ENCODE measurements around the gene PLCZ1. TPM values are rescaled to one million over a fixed set of nuclear protein-coding genes. Genes with fewer than 3 reads are reported as not detected.
A peak's percentile ranks its signal among the peaks of the same experiment; 100 is the strongest.
"Not testable (repeated sequence)": the region's sequence is repeated elsewhere in the genome, so short reads cannot be mapped to it uniquely, and the experiment has no call there.

Gene PLCZ1, protein sequence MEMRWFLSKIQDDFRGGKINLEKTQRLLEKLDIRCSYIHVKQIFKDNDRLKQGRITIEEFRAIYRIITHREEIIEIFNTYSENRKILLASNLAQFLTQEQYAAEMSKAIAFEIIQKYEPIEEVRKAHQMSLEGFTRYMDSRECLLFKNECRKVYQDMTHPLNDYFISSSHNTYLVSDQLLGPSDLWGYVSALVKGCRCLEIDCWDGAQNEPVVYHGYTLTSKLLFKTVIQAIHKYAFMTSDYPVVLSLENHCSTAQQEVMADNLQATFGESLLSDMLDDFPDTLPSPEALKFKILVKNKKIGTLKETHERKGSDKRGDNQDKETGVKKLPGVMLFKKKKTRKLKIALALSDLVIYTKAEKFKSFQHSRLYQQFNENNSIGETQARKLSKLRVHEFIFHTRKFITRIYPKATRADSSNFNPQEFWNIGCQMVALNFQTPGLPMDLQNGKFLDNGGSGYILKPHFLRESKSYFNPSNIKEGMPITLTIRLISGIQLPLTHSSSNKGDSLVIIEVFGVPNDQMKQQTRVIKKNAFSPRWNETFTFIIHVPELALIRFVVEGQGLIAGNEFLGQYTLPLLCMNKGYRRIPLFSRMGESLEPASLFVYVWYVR
- 0.18 TPM in 1 of 2 replicates, not detected in the other for total RNA-seq (ENCODE audit: low replicate concordance)

DNA sequence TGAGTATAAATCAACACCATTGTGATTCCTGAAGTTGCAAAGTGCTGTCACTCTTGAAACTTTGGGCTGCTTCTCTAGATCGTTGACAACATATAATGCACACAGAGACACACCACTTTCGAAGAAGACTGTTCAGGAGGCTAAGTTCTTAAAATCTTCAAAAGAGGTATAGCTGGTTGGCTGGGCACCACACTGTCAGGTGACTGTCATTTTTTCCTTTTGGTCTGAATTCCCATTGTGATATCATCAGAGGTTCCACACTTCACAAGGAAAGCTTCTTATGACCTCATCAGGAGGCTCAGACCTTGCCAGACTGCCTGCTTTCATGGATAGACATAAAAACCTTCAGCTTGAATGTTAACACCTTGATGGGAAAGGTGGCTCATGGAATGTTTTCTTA lies at the start of gene PLCZ1, which contains the start of gene CAPZA3:
Gene PLCZ1, minus strand, starts transcription at position 194 of the 400 bp plus-strand sequence. CDS start 641 bp downstream, outside the sequence.
Gene CAPZA3, plus strand, starts transcription at position 301 of the 400 bp plus-strand sequence. CDS start 150 bp downstream, outside the sequence.
- TF ChIP-seq, protein P1, sequence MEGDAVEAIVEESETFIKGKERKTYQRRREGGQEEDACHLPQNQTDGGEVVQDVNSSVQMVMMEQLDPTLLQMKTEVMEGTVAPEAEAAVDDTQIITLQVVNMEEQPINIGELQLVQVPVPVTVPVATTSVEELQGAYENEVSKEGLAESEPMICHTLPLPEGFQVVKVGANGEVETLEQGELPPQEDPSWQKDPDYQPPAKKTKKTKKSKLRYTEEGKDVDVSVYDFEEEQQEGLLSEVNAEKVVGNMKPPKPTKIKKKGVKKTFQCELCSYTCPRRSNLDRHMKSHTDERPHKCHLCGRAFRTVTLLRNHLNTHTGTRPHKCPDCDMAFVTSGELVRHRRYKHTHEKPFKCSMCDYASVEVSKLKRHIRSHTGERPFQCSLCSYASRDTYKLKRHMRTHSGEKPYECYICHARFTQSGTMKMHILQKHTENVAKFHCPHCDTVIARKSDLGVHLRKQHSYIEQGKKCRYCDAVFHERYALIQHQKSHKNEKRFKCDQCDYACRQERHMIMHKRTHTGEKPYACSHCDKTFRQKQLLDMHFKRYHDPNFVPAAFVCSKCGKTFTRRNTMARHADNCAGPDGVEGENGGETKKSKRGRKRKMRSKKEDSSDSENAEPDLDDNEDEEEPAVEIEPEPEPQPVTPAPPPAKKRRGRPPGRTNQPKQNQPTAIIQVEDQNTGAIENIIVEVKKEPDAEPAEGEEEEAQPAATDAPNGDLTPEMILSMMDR (IDR thresholded peaks at IDR 0.05; ENCODE audit: insufficient read depth, low read length), result no peak
- DNase-seq (ENCODE audit: low read depth), result no peak
- no peak within 1 kb of the TSS for H3K4me3 ChIP-seq (ENCODE audit: low read depth, low read length)

DNA sequence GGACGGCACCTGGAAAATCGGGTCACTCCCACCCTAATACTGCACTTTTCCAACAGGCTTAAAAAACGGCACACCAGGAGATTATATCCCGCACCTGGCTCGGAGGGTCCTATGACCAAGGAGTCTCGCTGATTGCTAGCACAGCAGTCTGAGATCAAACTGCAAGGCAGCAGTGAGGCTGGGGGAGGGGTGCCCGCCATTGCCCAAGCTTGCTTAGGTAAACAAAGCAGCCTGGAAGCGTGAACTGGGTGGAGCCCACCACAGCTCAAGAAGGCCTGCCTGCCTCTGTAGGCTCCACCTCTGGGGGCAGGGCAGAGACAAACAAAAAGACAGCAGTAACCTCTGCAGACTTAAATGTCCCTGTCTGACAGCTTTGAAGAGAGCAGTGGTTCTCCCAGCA lies 47.7 kb upstream of the PLCZ1 start:
- not testable (repeated sequence) for DNase-seq (ENCODE audit: low read depth); H3K4me3 ChIP-seq (ENCODE audit: low read depth, low read length)

- no peak for DNase-seq (ENCODE audit: low read depth)
- TF ChIP-seq, protein P1 (IDR thresholded peaks at IDR 0.05; ENCODE audit: insufficient read depth, low read length), result no peak
- no peak overlapping the region for H3K4me3 ChIP-seq (ENCODE audit: low read depth, low read length)
These were observed 45.0 kb upstream of the PLCZ1 start for GRCh38 chr12:18782827-18783226.

DNA sequence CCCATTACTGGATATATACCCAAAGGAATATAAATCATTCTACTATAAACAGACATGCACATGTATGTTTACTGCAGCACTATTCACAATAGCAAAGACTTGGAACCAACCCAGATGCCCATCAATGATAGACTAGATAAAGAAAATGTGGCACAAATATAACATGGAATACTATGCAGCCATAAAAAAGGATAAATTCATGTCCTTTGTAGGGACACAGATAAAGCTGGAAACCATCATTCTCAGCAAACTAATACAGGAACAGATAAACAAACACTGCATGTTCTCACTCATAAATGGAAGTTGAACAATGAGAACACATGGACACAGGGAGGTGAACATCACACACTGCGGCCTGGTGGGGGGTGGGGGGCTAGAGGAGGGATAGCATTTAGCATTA lies 28.7 kb upstream of the PLCZ1 start:
- not testable (repeated sequence) for H3K4me3 ChIP-seq (ENCODE audit: low read depth, low read length); DNase-seq (ENCODE audit: low read depth)

DNA sequence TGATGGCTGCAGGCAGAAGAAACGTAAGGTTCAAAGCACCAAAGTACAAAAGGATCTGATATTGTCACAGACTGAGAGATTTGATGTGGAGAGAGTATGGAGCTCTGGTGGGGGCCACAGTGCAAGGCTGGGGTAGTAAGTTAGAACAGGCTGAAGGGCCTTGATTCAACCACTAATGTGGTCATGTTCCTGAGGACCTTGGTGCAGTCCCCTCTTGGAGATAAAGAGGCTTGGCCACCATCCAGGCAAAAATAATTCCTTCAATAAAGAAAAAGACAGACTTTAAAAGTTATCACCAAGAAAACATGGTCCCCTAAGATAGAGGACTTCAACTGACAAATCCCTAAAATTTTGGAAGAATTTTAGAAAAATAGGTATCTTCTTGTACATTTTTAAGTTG lies 17.5 kb upstream of the PLCZ1 start:
- no peak overlapping the region for H3K4me3 ChIP-seq (ENCODE audit: low read depth, low read length)
- DNase-seq (ENCODE audit: low read depth), result no peak
- TF ChIP-seq, protein P1 (IDR thresholded peaks at IDR 0.05; ENCODE audit: insufficient read depth, low read length), result no peak

DNA sequence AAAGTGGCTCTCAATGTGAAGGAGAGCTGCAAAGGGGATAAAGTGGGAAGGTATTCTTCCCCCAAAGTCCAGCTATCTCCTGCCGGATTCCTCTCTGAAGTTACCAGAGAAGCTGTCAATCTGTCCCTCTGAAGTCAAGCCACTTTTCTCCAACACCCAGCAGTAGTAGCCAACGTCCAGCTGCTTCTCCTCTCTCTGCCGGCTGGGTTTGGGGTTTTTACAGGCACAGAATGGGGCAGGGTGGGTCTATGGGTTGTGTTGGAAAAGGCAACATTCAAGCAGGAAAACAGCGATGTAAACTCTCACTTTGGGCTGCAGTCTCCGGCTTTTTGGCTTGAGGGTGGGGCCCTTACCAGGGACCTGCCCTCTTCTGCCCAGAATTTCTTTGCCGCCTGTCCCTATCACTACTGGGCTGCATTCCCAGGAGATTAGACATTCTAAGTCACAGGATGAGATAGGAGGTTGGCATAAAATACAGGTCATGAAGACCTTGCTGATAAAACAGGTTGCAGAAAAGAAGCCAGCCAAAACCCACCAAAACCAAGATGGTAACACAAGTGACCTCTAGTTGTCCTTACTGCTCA lies 16.4 kb upstream of the PLCZ1 start:
- no peak for DNase-seq (ENCODE audit: low read depth)
- TF ChIP-seq, protein P1 (IDR thresholded peaks at IDR 0.05; ENCODE audit: insufficient read depth, low read length), result no peak
- H3K4me3 ChIP-seq (ENCODE audit: low read depth, low read length), result no peak overlapping the region

- no peak overlapping the region for H3K4me3 ChIP-seq (ENCODE audit: low read depth, low read length)
- DNase-seq (ENCODE audit: low read depth), result peak; percentile 13
- TF ChIP-seq, protein P1 (IDR thresholded peaks at IDR 0.05; ENCODE audit: insufficient read depth, low read length), result no peak
These were observed 15.8 kb upstream of the PLCZ1 start for GRCh38 chr12:18753481-18754123.

All from fibroblast of the aortic adventitia (primary cell).